HEK293 (cell line): Measurements from ENCODE around the gene WIPI1.

ENCODE experiments used
- CTCF ChIA-PET: fragments of 350-600 bp; formaldehyde crosslinking; extraction: SDS; loops from one replicate; lab custom pipeline; 2021; ENCODE audit warnings: antibody characterized with exemption; lab: Yijun Ruan, JAX
- POLR2A ChIA-PET: fragments of 300-600 bp; formaldehyde crosslinking; extraction: SDS; loops from one replicate; lab custom pipeline; 2020; ENCODE audit warnings: antibody characterized with exemption, inconsistent platforms; lab: Yijun Ruan, JAX
- H3K27ac ChIP-seq: fragments of 200-500 bp; sonication (Bioruptor generic); 2 replicates; pipeline ENCODE4 v1.5.1; 2014; ENCODE audit warnings: low read depth, low read length, control low read depth, inconsistent platforms; ENCODE audit errors: extremely low read depth
- H3K36me3 ChIP-seq, 2 experiments: fragments of 200-500 bp in 1 of 2; sonication (Bioruptor generic) in 1 of 2; 1 replicate in 1 of 2; 2 replicates in 1 of 2; pipeline ENCODE4 v1.5.1; 2014 to 2017; ENCODE audit warnings: inconsistent platforms in 2 of 2, low read length in 2 of 2; ENCODE audit not compliant: control insufficient read depth in 2 of 2, insufficient read depth in 1 of 2
- H3K4me1 ChIP-seq: fragments of 200-500 bp; sonication (Bioruptor generic); 2 replicates; pipeline ENCODE4 v1.5.1; 2014; ENCODE audit warnings: mild to moderate bottlenecking, low read length, inconsistent platforms; ENCODE audit not compliant: control insufficient read depth, insufficient read depth
- H3K4me3 ChIP-seq: 2 replicates; pipeline ENCODE4 v1.5.1; 2011; ENCODE audit warnings: low read depth, mild to moderate bottlenecking, control low read depth, low read length, moderate library complexity
- H3K9me3 ChIP-seq: fragments of 200-500 bp; sonication (Bioruptor generic); 2 replicates; pipeline ENCODE4 v1.5.1; 2014; ENCODE audit warnings: low read depth, low read length, inconsistent platforms; ENCODE audit not compliant: control insufficient read depth, insufficient read depth
- BCL11B ChIP-seq: fragments of 450-650 bp; formaldehyde crosslinking; IDR thresholded peaks from 2 replicates; pipeline ENCODE4 v1.5.1; 2016; ENCODE audit warnings: low read depth, missing biosample characterization, missing genetic modification characterization
- GLIS1 ChIP-seq: fragments of 450-650 bp; formaldehyde crosslinking; IDR thresholded peaks from 2 replicates; pipeline ENCODE4 v1.5.1; 2016; ENCODE audit warnings: missing biosample characterization, missing genetic modification characterization
- GLIS2 ChIP-seq: fragments of 450-650 bp; formaldehyde crosslinking; IDR thresholded peaks from 2 replicates; pipeline ENCODE4 v1.5.1; 2016; ENCODE audit warnings: missing biosample characterization, missing genetic modification characterization
- IKZF3 ChIP-seq: fragments of 450-650 bp; IDR thresholded peaks from 2 replicates; pipeline ENCODE4 v1.5.0; 2018; ENCODE audit warnings: missing biosample characterization, mild to moderate bottlenecking, missing genetic modification characterization, moderate library complexity
- KLF16 ChIP-seq: fragments of 450-650 bp; formaldehyde crosslinking; IDR thresholded peaks from 2 replicates; pipeline ENCODE4 v1.5.1; 2017; ENCODE audit warnings: missing biosample characterization, missing genetic modification characterization
- KLF17 ChIP-seq: fragments of 450-650 bp; formaldehyde crosslinking; IDR thresholded peaks from 2 replicates; pipeline ENCODE4 v1.5.1; 2016; ENCODE audit warnings: missing biosample characterization, missing genetic modification characterization
- PATZ1 ChIP-seq: fragments of 450-650 bp; formaldehyde crosslinking; IDR thresholded peaks from 2 replicates; pipeline ENCODE4 v1.5.1; 2016; ENCODE audit warnings: missing biosample characterization, missing genetic modification characterization
- ZBTB17 ChIP-seq: fragments of 450-650 bp; formaldehyde crosslinking; IDR thresholded peaks from 2 replicates; pipeline ENCODE4 v1.5.1; 2016; ENCODE audit warnings: missing biosample characterization, missing genetic modification characterization
- ZBTB26 ChIP-seq: fragments of 450-650 bp; formaldehyde crosslinking; optimal IDR thresholded peaks from 2 replicates; pipeline ENCODE3; 2016; ENCODE audit warnings: missing biosample characterization, mild to moderate bottlenecking, missing genetic modification characterization
- ZFP37 ChIP-seq: fragments of 450-650 bp; formaldehyde crosslinking; IDR thresholded peaks from 2 replicates; pipeline ENCODE4 v1.5.1; 2016; ENCODE audit warnings: missing biosample characterization, missing genetic modification characterization
- ZNF133 ChIP-seq: fragments of 450-650 bp; formaldehyde crosslinking; IDR thresholded peaks from 2 replicates; pipeline ENCODE4 v1.5.1; 2016; ENCODE audit warnings: missing biosample characterization, missing genetic modification characterization
- ZNF223 ChIP-seq: fragments of 450-650 bp; formaldehyde crosslinking; IDR thresholded peaks from 2 replicates; pipeline ENCODE4 v1.5.1; 2016; ENCODE audit warnings: missing biosample characterization, missing genetic modification characterization
- ZNF549 ChIP-seq: fragments of 450-650 bp; IDR thresholded peaks from 2 replicates; pipeline ENCODE4 v1.5.1; 2018; ENCODE audit warnings: missing biosample characterization, missing genetic modification characterization, mild to moderate bottlenecking, inconsistent platforms, moderate library complexity
- ZNF660 ChIP-seq: fragments of 450-650 bp; IDR thresholded peaks from 2 replicates; pipeline ENCODE4 v1.5.1; 2018; ENCODE audit warnings: missing biosample characterization, mild to moderate bottlenecking, missing genetic modification characterization
- TF ChIP-seq, protein P1 (sequence below): fragments of 450-650 bp; formaldehyde crosslinking; IDR thresholded peaks from 2 replicates; pipeline ENCODE4 v1.5.1; 2017; ENCODE audit warnings: missing biosample characterization, missing genetic modification characterization

WIPI1 gene, protein sequence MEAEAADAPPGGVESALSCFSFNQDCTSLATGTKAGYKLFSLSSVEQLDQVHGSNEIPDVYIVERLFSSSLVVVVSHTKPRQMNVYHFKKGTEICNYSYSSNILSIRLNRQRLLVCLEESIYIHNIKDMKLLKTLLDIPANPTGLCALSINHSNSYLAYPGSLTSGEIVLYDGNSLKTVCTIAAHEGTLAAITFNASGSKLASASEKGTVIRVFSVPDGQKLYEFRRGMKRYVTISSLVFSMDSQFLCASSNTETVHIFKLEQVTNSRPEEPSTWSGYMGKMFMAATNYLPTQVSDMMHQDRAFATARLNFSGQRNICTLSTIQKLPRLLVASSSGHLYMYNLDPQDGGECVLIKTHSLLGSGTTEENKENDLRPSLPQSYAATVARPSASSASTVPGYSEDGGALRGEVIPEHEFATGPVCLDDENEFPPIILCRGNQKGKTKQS

GRCh38 chr17:68457168-68457538 is at the start of gene WIPI1:
Gene WIPI1 (minus strand): TSS chr17:68457496. CDS start chr17:68457421, 75 bp downstream.
- CTCF ChIA-PET = interaction anchor here (0.6 to 4.5 kb wide), 8 partner anchors 10 to 285 kb away, joined by 3 to 35 read pairs (median 5); partner anchors contain the start of gene PRKAR1A
- TF ChIP-seq IKZF3 (tag by site-specific recombination) (0 out of 2 replicates have a peak, but pooled peaks have one; percentile 10), BCL11B (no peak), GLIS1 (tag by site-specific recombination) (peak; percentile 64), ZBTB17 (tag by site-specific recombination) (no peak), KLF16 (tag by site-specific recombination) (0 out of 2 replicates have a peak, but pooled peaks have one; percentile 11), KLF17 (tag by site-specific recombination) (peak; percentile 87), ZNF660 (tag by site-specific recombination) (0 out of 2 replicates have a peak, but pooled peaks have one; percentile 9), PATZ1 (tag by site-specific recombination) (peak; percentile 44; the same call in 1 of the 2 replicates), GLIS2 (tag by site-specific recombination) (peak; percentile 81), ZBTB26 (tag by site-specific recombination) (peak; percentile 47), ZNF133 (tag by site-specific recombination) (no peak), ZNF549 (no peak), ZFP37 (peak; percentile 39; the same call in 1 of the 2 replicates)
- TF ChIP-seq, protein P1, sequence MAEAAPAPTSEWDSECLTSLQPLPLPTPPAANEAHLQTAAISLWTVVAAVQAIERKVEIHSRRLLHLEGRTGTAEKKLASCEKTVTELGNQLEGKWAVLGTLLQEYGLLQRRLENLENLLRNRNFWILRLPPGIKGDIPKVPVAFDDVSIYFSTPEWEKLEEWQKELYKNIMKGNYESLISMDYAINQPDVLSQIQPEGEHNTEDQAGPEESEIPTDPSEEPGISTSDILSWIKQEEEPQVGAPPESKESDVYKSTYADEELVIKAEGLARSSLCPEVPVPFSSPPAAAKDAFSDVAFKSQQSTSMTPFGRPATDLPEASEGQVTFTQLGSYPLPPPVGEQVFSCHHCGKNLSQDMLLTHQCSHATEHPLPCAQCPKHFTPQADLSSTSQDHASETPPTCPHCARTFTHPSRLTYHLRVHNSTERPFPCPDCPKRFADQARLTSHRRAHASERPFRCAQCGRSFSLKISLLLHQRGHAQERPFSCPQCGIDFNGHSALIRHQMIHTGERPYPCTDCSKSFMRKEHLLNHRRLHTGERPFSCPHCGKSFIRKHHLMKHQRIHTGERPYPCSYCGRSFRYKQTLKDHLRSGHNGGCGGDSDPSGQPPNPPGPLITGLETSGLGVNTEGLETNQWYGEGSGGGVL = peak; percentile 13; the same call in 1 of the 2 replicates
- POLR2A ChIA-PET = interaction anchor here (0.7 to 4.1 kb wide), 11 partner anchors 55 to 437 kb away, joined by 3 to 32 read pairs (median 5); partner anchors contain the start of genes AMZ2, KPNA2 and PRKAR1A
- peak within 1 kb of the TSS; percentile 63 for H3K4me3 ChIP-seq
- H3K9me3 ChIP-seq = no peaks in the 10 kb centered on the region
- H3K4me1 ChIP-seq = peaks cover 14% of the 10 kb centered on the region
- no peaks in the 10 kb centered on the region for H3K36me3 ChIP-seq
- H3K27ac ChIP-seq = no peak within 1 kb of the TSS

GRCh38 chr17:68505951-68506350 is 48.7 kb upstream of the WIPI1 start:
- CTCF ChIA-PET = no interaction called here
- no peak for TF ChIP-seq ZNF223
- H3K9me3 ChIP-seq = no peaks in the 10 kb centered on the region
- peaks cover 12% of the 10 kb centered on the region for H3K4me1 ChIP-seq
- H3K4me3 ChIP-seq = no peak overlapping the region
- no peaks in the 10 kb centered on the region for H3K36me3 ChIP-seq
- H3K27ac ChIP-seq = no peak overlapping the region
- POLR2A ChIA-PET = no interaction called here
